ENCODE results near the gene BLVRB. TPM values are rescaled to one million over a fixed set of nuclear protein-coding genes. Genes with fewer than 3 reads are reported as not detected.

Gene BLVRB
- total and polyA plus RNA-seq, 9 of the 15 experiments (the other 6 are each of a cell fraction or from before 2014, with no cell fraction given), result 81.1 to 749 (median 331) TPM

DNA sequence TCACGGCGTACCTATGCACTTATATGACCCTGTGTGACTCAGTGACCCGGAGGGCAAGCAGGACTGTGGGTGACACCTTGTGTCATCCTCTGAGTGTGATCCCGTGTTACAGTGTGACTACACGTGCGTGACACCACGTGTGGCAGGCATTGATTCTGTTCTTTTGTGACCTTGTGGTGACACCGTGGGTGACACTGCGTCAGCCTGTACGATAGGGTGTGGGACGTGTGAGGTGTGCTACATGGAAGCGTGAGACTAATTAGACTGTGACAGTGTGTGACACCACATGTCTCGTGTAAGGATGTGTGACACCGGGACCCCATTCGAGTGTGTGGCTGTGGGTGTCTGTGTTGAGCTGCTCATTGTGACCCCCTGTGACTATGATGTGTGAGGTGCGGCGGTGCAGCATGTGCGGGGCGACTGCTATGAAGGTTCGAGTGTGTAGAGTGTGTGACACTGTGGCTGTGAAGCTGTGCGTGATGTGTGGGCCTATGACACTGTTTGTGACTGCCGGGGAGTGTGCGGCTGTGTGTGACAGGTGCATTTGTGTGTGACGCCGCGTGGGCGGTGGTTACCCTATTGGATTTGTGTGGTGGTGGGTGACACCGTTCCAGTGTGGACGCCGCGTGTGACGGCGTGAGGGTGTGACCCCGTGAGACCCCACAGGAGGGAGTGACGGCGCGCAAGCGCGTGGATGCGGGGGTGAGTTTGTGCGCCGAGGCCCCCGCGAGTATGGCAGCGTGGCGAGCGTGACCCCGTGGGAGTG lies 857 bp upstream of the BLVRB start (continued):
- TF ChIP-seq TBP (optimal IDR thresholded peaks at IDR 0.05; ENCODE audit: low read depth, low read length), result no peak
- TF ChIP-seq, protein P1, sequence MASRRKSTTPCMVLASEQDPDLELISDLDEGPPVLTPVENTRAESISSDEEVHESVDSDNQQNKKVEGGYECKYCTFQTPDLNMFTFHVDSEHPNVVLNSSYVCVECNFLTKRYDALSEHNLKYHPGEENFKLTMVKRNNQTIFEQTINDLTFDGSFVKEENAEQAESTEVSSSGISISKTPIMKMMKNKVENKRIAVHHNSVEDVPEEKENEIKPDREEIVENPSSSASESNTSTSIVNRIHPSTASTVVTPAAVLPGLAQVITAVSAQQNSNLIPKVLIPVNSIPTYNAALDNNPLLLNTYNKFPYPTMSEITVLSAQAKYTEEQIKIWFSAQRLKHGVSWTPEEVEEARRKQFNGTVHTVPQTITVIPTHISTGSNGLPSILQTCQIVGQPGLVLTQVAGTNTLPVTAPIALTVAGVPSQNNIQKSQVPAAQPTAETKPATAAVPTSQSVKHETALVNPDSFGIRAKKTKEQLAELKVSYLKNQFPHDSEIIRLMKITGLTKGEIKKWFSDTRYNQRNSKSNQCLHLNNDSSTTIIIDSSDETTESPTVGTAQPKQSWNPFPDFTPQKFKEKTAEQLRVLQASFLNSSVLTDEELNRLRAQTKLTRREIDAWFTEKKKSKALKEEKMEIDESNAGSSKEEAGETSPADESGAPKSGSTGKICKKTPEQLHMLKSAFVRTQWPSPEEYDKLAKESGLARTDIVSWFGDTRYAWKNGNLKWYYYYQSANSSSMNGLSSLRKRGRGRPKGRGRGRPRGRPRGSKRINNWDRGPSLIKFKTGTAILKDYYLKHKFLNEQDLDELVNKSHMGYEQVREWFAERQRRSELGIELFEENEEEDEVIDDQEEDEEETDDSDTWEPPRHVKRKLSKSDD (conservative IDR thresholded peaks at IDR 0.05; ENCODE audit: low read length), result no peak
- TF ChIP-seq ZNF431 (CRISPR knock-in tag; IDR thresholded peaks at IDR 0.05), result no peak
- no peak for TF ChIP-seq BMI1 (IDR thresholded peaks at IDR 0.05; ENCODE audit: low read length)
- TF ChIP-seq CBFA2T3 (IDR thresholded peaks at IDR 0.05), result peak; percentile 17; the same call in 1 of the 2 replicates
- no peak for TF ChIP-seq SIX5 (IDR thresholded peaks at IDR 0.05; ENCODE audit: borderline replicate concordance in 1 of 2, insufficient read depth in 1 of 2, low read depth in 1 of 2, low read length in 2 of 2)
- TF ChIP-seq ATF1 (CRISPR knock-in tag; IDR thresholded peaks at IDR 0.05), result no peak
- peak; percentile 55 for TF ChIP-seq ATF1 (tag; IDR thresholded peaks at IDR 0.05)
- TF ChIP-seq, protein P2, sequence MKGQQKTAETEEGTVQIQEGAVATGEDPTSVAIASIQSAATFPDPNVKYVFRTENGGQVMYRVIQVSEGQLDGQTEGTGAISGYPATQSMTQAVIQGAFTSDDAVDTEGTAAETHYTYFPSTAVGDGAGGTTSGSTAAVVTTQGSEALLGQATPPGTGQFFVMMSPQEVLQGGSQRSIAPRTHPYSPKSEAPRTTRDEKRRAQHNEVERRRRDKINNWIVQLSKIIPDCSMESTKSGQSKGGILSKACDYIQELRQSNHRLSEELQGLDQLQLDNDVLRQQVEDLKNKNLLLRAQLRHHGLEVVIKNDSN (CRISPR knock-in tag; IDR thresholded peaks at IDR 0.05), result peak; percentile 68; the same call in 1 of the 2 replicates
- no peak for TF ChIP-seq ZNF134 (CRISPR knock-in tag; conservative IDR thresholded peaks at IDR 0.05)
- no peak for TF ChIP-seq ZNF561 (CRISPR knock-in tag; conservative IDR thresholded peaks at IDR 0.05)
- TF ChIP-seq, protein P3, sequence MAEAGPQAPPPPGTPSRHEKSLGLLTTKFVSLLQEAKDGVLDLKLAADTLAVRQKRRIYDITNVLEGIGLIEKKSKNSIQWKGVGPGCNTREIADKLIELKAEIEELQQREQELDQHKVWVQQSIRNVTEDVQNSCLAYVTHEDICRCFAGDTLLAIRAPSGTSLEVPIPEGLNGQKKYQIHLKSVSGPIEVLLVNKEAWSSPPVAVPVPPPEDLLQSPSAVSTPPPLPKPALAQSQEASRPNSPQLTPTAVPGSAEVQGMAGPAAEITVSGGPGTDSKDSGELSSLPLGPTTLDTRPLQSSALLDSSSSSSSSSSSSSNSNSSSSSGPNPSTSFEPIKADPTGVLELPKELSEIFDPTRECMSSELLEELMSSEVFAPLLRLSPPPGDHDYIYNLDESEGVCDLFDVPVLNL (CRISPR knock-in tag; IDR thresholded peaks at IDR 0.05; ENCODE audit: low read depth), result peak; percentile 69; the same call in 1 of the 2 replicates
- TF ChIP-seq ZNF696 (CRISPR knock-in tag; conservative IDR thresholded peaks at IDR 0.05), result no peak
- TF ChIP-seq PTTG1 (tag; IDR thresholded peaks at IDR 0.05; ENCODE audit: low read depth), result no peak
- TF ChIP-seq SIN3B (IDR thresholded peaks at IDR 0.05; ENCODE audit: low read depth), result no peak
- TF ChIP-seq ZSCAN32 (CRISPR knock-in tag; IDR thresholded peaks at IDR 0.05), result no peak
- no peak for TF ChIP-seq KAT2B (IDR thresholded peaks at IDR 0.05; ENCODE audit: low read depth, low read length)
- no peak for TF ChIP-seq TARDBP (IDR thresholded peaks at IDR 0.05)
- TF ChIP-seq E2F3 (CRISPR knock-in tag; IDR thresholded peaks at IDR 0.05), result no peak
- TF ChIP-seq, protein P4, sequence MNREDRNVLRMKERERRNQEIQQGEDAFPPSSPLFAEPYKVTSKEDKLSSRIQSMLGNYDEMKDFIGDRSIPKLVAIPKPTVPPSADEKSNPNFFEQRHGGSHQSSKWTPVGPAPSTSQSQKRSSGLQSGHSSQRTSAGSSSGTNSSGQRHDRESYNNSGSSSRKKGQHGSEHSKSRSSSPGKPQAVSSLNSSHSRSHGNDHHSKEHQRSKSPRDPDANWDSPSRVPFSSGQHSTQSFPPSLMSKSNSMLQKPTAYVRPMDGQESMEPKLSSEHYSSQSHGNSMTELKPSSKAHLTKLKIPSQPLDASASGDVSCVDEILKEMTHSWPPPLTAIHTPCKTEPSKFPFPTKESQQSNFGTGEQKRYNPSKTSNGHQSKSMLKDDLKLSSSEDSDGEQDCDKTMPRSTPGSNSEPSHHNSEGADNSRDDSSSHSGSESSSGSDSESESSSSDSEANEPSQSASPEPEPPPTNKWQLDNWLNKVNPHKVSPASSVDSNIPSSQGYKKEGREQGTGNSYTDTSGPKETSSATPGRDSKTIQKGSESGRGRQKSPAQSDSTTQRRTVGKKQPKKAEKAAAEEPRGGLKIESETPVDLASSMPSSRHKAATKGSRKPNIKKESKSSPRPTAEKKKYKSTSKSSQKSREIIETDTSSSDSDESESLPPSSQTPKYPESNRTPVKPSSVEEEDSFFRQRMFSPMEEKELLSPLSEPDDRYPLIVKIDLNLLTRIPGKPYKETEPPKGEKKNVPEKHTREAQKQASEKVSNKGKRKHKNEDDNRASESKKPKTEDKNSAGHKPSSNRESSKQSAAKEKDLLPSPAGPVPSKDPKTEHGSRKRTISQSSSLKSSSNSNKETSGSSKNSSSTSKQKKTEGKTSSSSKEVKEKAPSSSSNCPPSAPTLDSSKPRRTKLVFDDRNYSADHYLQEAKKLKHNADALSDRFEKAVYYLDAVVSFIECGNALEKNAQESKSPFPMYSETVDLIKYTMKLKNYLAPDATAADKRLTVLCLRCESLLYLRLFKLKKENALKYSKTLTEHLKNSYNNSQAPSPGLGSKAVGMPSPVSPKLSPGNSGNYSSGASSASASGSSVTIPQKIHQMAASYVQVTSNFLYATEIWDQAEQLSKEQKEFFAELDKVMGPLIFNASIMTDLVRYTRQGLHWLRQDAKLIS (CRISPR knock-in tag; IDR thresholded peaks at IDR 0.05), result no peak
- no peak for TF ChIP-seq POU5F1 (IDR thresholded peaks at IDR 0.05; ENCODE audit: borderline replicate concordance, low read depth, low read length, partially characterized antibody)
- TF ChIP-seq SMAD1 (IDR thresholded peaks at IDR 0.05; ENCODE audit: low read depth, low read length, partially characterized antibody), result no peak

All from K562 (cell line).